Kidney (tissue), 14 donors: ENCODE data around the gene FBP2. TPM values are rescaled to one million over a fixed set of nuclear protein-coding genes. Genes with fewer than 3 reads are reported as not detected.

Experiments used
- DNase-seq, 5 donors: peaks; one replicate each; pipeline ENCODE4 v3.0.0-alpha.2; 2013 to 2020
- FAIRE-seq: peaks from 2 replicates; lab custom pipeline; 2012; peaks lifted over from hg19 to GRCh38; lab: Jason Lieb, UNC
- H3K27ac ChIP-seq, 2 donors: one replicate each; pipeline ENCODE4 v1.7.0; 2013; ENCODE audit warnings: low read depth in 2 of 2, low read length in 2 of 2, inconsistent platforms in 1 of 2
- H3K27me3 ChIP-seq: one replicate; pipeline ENCODE4 v1.7.1; 2013; ENCODE audit warnings: low read length, inconsistent platforms; ENCODE audit not compliant: control insufficient read depth, insufficient read depth
- H3K36me3 ChIP-seq, 3 donors: one replicate each; pipeline versions ENCODE4 v1.7.0 to v1.7.1; 2013; ENCODE audit warnings: low read length in 3 of 3, control low read depth in 1 of 3, inconsistent platforms in 1 of 3; ENCODE audit not compliant: insufficient read depth in 3 of 3, control insufficient read depth in 2 of 3
- H3K4me1 ChIP-seq, 3 donors: one replicate each; pipeline versions ENCODE4 v1.7.0 to v1.7.1; 2013; ENCODE audit warnings: low read length in 3 of 3, inconsistent platforms in 1 of 3, low read depth in 1 of 3; ENCODE audit not compliant: control insufficient read depth in 2 of 3, insufficient read depth in 2 of 3
- H3K4me3 ChIP-seq, 3 donors: one replicate each; pipeline versions ENCODE4 v1.7.0 to v1.8.1; 2013; ENCODE audit warnings: low read length in 3 of 3, control low read depth in 1 of 3, inconsistent platforms in 1 of 3
- H3K9ac ChIP-seq, 3 donors: one replicate each; pipeline versions ENCODE4 v1.7.0 to v1.7.1; 2013; ENCODE audit warnings: low read length in 3 of 3, control low read depth in 1 of 3, inconsistent platforms in 1 of 3
- H3K9me3 ChIP-seq, 3 donors: one replicate each; pipeline versions ENCODE4 v1.7.0 to v1.7.1; 2013; ENCODE audit warnings: low read length in 3 of 3, control low read depth in 1 of 3, inconsistent platforms in 1 of 3; ENCODE audit not compliant: control insufficient read depth in 2 of 3, insufficient read depth in 1 of 3
- CTCF ChIP-seq: IDR thresholded peaks from 3 replicates; pipeline ENCODE4 v1.5.1; 2012; ENCODE audit warnings: mild to moderate bottlenecking, moderate library complexity, borderline replicate concordance; ENCODE audit not compliant: insufficient read depth; ENCODE audit errors: extremely low read depth
- intact Hi-C: fragments of 100-400 bp; cut with DNase I; formaldehyde crosslinking; loops from one replicate; pipeline ENCODE4 v1.11.1; 2022
- polyA plus RNA-seq: library from polyadenylated mRNA; stranded (reverse); fragments of 350-450 nt; fragmentation: Illumina TruSeq; extraction: RNeasy Lipid Tissue Mini Kit (QIAGEN cat#74804); gene quantifications from one replicate; pipeline ENCODE4 v1.2.3, GENCODE V29; 2014; ENCODE audit warnings: low read depth, low replicate concordance; ENCODE audit not compliant: insufficient read depth
- total RNA-seq: library from RNA; stranded (reverse); fragmentation: NEBNext Ultra II Directional; extraction: Animal tissue kit (Norgen Biotek cat#: 25700); gene quantifications from one replicate; pipeline ENCODE4 v1.2.1, GENCODE V29; 2021
- donor health status: control.
- donor health status: control.
- donor health status: control.
- donor health status: control.
- donor health status: control.
- donor health status: DM: yes; HTN: yes; CAD: no.
- donor health status: Normal renal cell carcinoma (clear cell type).

The FBP2 gene
- total and polyA plus RNA-seq, 2 donors from 2014 or later: not detected

GRCh38 chr9:94533601-94534000 is 60.0 kb downstream of the FBP2 start:
- TF ChIP-seq CTCF: no peak
- Histone ChIP-seq H3K4me1 (no peaks in the 10 kb centered on the region), H3K27me3 (no peaks in the 10 kb centered on the region), H3K9me3 (no peaks in the 10 kb centered on the region), H3K9ac (no peak overlapping the region), H3K36me3 (no peaks in the 10 kb centered on the region), H3K27ac (no peak overlapping the region), H3K4me3 (no peak overlapping the region)
- DNase-seq (no peak), FAIRE-seq (no peak)
- intact Hi-C loops: no loop called here

- no peaks in the 10 kb centered on the region for H3K4me1 ChIP-seq
- DNase-seq (peak in 2 of 5 donors; percentile 76 to 77), FAIRE-seq (no peak)
- no peak for TF ChIP-seq CTCF
- intact Hi-C loops: no loop called here
- H3K4me3 ChIP-seq: no peak overlapping the region
- H3K9me3 ChIP-seq: no peaks in the 10 kb centered on the region
- no peaks in the 10 kb centered on the region for H3K36me3 ChIP-seq
- no peaks in the 10 kb centered on the region for H3K27me3 ChIP-seq
- H3K27ac ChIP-seq: no peak overlapping the region
- H3K9ac ChIP-seq: no peak overlapping the region
These were observed 60.5 kb downstream of the FBP2 start for GRCh38 chr9:94533155-94533554.

GRCh38 chr9:94528886-94529285 is 64.7 kb downstream of the FBP2 start:
- intact Hi-C loops: no loop called here
- DNase-seq (no peak), FAIRE-seq (no peak)

More at GRCh38 chr9:94528886-94529285, 64.7 kb downstream of the FBP2 start:
- Histone ChIP-seq H3K36me3 (no peaks in the 10 kb centered on the region), H3K4me3 (no peak overlapping the region), H3K4me1 (no peaks in the 10 kb centered on the region), H3K27ac (no peak overlapping the region), H3K27me3 (no peaks in the 10 kb centered on the region), H3K9ac (no peak overlapping the region), H3K9me3 (no peaks in the 10 kb centered on the region)
- no peak for TF ChIP-seq CTCF
